Measurements from ENCODE around the gene CPN2.

The CPN2 gene

DNA sequence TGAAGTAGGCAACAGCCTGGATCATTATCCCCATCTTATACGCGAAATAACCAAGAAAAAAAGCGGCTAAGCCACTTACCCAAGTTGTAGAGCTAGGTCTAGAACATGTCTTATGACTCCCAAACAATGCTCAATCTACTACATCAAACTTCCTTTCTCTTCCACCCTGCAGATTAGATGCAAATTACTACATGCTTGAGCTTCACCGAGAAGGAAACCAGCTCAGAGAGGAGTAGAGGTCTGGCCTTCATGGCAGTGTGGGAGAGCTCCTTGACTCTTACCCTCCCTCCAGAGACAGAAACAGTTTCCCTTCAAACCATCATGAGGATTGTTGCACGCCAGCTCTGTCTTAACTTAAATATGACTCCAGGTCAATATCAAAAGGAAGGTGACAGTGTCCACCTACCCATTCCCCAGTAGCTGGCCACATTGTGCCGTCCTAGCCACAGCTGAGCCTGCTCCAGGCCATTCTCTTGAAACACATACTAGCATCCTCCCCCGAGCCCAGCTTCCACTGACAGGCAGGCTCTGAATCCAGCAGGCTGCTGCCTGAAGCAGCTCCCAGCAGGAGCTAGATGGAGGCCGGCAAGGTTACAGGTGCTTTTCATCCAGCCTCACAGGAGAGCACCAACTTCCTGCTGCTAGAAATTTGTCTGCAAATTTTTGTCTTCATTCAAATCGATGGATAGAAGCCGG is 56.8 kb downstream of the CPN2 start:
- H2AFZ ChIP-seq (ENCODE audit: low read depth, low read length) = peak overlapping the region; percentile 37
- H3K4me2 ChIP-seq (ENCODE audit: low read length, poor library complexity, severe bottlenecking) = no peak overlapping the region
- no peak overlapping the region for H3K23ac ChIP-seq (ENCODE audit: low read length in 2 of 2)
- peaks cover 10% of the 10 kb centered on the region for H3K9me3 ChIP-seq (ENCODE audit: control insufficient read depth, low read length)
- H4K91ac ChIP-seq (ENCODE audit: low read length) = no peak overlapping the region
- H2BK5ac ChIP-seq (ENCODE audit: low read depth, low read length, poor library complexity, severe bottlenecking) = no peak overlapping the region
- no peak overlapping the region for H3K27ac ChIP-seq (ENCODE audit: low read length, poor library complexity, severe bottlenecking)
- no peak overlapping the region for H3K4me3 ChIP-seq (ENCODE audit: insufficient read depth in 1 of 2, low read depth in 1 of 2, low read length in 2 of 2)
- H2AK5ac ChIP-seq (ENCODE audit: low read length, severe bottlenecking) = peak overlapping the region; percentile 64
- H3K9ac ChIP-seq (ENCODE audit: low read length) = no peak overlapping the region
- H3K18ac ChIP-seq (ENCODE audit: low read depth in 1 of 2, low read length in 2 of 2) = peak overlapping the region in 1 of 2 experiments; percentile 38
- peak overlapping the region; percentile 28 to 95 for H2BK12ac ChIP-seq (ENCODE audit: low read length in 2 of 2)
- H3K27me3 ChIP-seq (ENCODE audit: control insufficient read depth in 1 of 2, insufficient read depth in 1 of 2, low read length in 2 of 2) = peaks cover 0 to 19% of the 10 kb centered on the region in 2 experiments
- H3K4ac ChIP-seq (ENCODE audit: low read depth in 1 of 2, low read length in 2 of 2) = peak overlapping the region; percentile 21 to 46
- H3K36me3 ChIP-seq (ENCODE audit: control insufficient read depth in 1 of 2, insufficient read depth in 2 of 2, low read depth in 1 of 2, low read length in 2 of 2) = no peaks in the 10 kb centered on the region
- H3K4me1 ChIP-seq (ENCODE audit: control insufficient read depth, insufficient read depth, low read depth, low read length) = peaks cover 19% of the 10 kb centered on the region
- H3K14ac ChIP-seq (ENCODE audit: low read length in 2 of 2) = no peak overlapping the region
- no peak overlapping the region for H2BK15ac ChIP-seq (ENCODE audit: low read depth, poor library complexity, severe bottlenecking)
- WGBS = 79% methylated on average over 10 of the region's 10 CpGs
- no peak for DNase-seq
- no peak overlapping the region for H4K8ac ChIP-seq (ENCODE audit: low read length)
- H2BK120ac ChIP-seq (ENCODE audit: low read depth, low read length) = no peak overlapping the region
- H3K79me1 ChIP-seq (replicated peaks; ENCODE audit: low read length, poor library complexity, severe bottlenecking) = no peaks in the 10 kb centered on the region

DNA sequence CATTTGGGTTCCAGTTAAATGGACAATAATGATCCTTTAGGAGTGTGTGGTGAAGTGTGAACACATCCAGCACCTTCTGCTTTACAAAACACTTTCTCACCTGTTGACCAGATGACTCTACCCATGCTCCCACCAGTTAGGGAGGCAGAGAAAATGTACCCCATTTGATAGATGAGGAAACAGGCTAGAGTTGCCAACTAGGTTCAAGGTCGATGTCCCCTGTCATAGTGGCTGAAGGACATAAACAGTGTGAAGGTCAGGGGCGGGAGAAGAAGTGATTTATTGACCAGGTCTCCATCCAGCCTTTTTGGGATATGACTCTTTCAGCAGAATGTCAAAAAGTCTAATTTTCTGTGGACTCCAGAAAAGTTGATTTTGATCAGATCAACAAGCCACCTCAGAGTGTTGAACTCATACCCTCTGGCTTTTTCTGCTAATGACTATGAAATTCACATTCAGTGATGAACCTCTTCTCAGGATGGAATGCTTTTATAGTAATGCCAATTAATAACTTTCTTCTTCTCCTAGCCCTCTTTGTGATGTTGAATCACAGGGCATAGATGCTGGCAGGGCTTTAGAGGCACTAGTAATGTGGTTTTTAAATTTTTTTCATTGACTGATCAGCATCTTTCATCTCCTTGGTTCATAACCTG is 57.5 kb downstream of the CPN2 start:
- Histone ChIP-seq H3K4me1 (ENCODE audit: control insufficient read depth, insufficient read depth, low read depth, low read length) (peaks cover 16% of the 10 kb centered on the region), H3K27me3 (ENCODE audit: control insufficient read depth in 1 of 2, insufficient read depth in 1 of 2, low read length in 2 of 2) (peaks cover 0 to 19% of the 10 kb centered on the region in 2 experiments), H4K91ac (ENCODE audit: low read length) (no peak overlapping the region), H2BK15ac (ENCODE audit: low read depth, poor library complexity, severe bottlenecking) (no peak overlapping the region), H2BK12ac (ENCODE audit: low read length in 2 of 2) (no peak overlapping the region), H3K4me3 (ENCODE audit: insufficient read depth in 1 of 2, low read depth in 1 of 2, low read length in 2 of 2) (no peak overlapping the region), H2AFZ (ENCODE audit: low read depth, low read length) (no peak overlapping the region), H2AK5ac (ENCODE audit: low read length, severe bottlenecking) (no peak overlapping the region), H3K9ac (ENCODE audit: low read length) (no peak overlapping the region), H3K4ac (ENCODE audit: low read depth in 1 of 2, low read length in 2 of 2) (no peak overlapping the region), H3K36me3 (ENCODE audit: control insufficient read depth in 1 of 2, insufficient read depth in 2 of 2, low read depth in 1 of 2, low read length in 2 of 2) (no peaks in the 10 kb centered on the region), H3K23ac (ENCODE audit: low read length in 2 of 2) (no peak overlapping the region), H4K8ac (ENCODE audit: low read length) (no peak overlapping the region), H3K18ac (ENCODE audit: low read depth in 1 of 2, low read length in 2 of 2) (peak overlapping the region in 1 of 2 experiments; percentile 48), H3K14ac (ENCODE audit: low read length in 2 of 2) (no peak overlapping the region), H2BK120ac (ENCODE audit: low read depth, low read length) (no peak overlapping the region), H3K4me2 (ENCODE audit: low read length, poor library complexity, severe bottlenecking) (no peak overlapping the region), H3K9me3 (ENCODE audit: control insufficient read depth, low read length) (peaks cover 10% of the 10 kb centered on the region), H2BK5ac (ENCODE audit: low read depth, low read length, poor library complexity, severe bottlenecking) (no peak overlapping the region), H3K27ac (ENCODE audit: low read length, poor library complexity, severe bottlenecking) (no peak overlapping the region), H3K79me1 (replicated peaks; ENCODE audit: low read length, poor library complexity, severe bottlenecking) (no peaks in the 10 kb centered on the region)
- DNase-seq = no peak
- 83% methylated on average over 2 of the region's 2 CpGs for WGBS

DNA sequence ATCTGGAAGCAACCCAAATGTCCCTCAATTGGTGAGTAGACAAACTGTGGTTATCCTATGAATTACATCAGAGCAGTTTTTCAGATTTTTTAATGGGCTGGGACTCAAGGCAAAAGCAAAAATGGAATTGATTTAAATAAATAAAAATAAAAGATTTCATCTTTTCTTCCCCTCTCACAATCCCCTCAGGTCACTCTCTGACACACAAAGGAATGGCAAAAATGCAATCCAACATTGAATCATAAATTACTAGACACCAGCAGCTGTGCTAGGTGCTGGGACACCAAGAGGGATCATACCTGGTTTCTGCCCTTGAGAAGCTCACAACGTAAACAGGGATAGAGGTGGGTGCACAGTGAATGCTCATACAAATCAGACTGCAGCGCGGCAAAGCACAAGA is 58.8 kb downstream of the CPN2 start:
- H2AK5ac ChIP-seq (ENCODE audit: low read length, severe bottlenecking) = no peak overlapping the region
- no peaks in the 10 kb centered on the region for H3K36me3 ChIP-seq (ENCODE audit: control insufficient read depth in 1 of 2, insufficient read depth in 2 of 2, low read depth in 1 of 2, low read length in 2 of 2)
- no peak overlapping the region for H2BK5ac ChIP-seq (ENCODE audit: low read depth, low read length, poor library complexity, severe bottlenecking)
- no peak overlapping the region for H2BK120ac ChIP-seq (ENCODE audit: low read depth, low read length)
- H4K91ac ChIP-seq (ENCODE audit: low read length) = no peak overlapping the region
- H3K27me3 ChIP-seq (ENCODE audit: control insufficient read depth in 1 of 2, insufficient read depth in 1 of 2, low read length in 2 of 2) = peaks cover 7 to 26% of the 10 kb centered on the region in 2 experiments
- no peak overlapping the region for H3K4ac ChIP-seq (ENCODE audit: low read depth in 1 of 2, low read length in 2 of 2)
- DNase-seq = no peak
- H3K9ac ChIP-seq (ENCODE audit: low read length) = no peak overlapping the region
- no peak overlapping the region for H3K4me3 ChIP-seq (ENCODE audit: insufficient read depth in 1 of 2, low read depth in 1 of 2, low read length in 2 of 2)
- no peak overlapping the region for H2BK12ac ChIP-seq (ENCODE audit: low read length in 2 of 2)
- H3K4me1 ChIP-seq (ENCODE audit: control insufficient read depth, insufficient read depth, low read depth, low read length) = peaks cover 13% of the 10 kb centered on the region
- no peaks in the 10 kb centered on the region for H3K79me1 ChIP-seq (replicated peaks; ENCODE audit: low read length, poor library complexity, severe bottlenecking)
- no peak overlapping the region for H3K4me2 ChIP-seq (ENCODE audit: low read length, poor library complexity, severe bottlenecking)
- H3K9me3 ChIP-seq (ENCODE audit: control insufficient read depth, low read length) = peaks cover 10% of the 10 kb centered on the region
- no peak overlapping the region for H4K8ac ChIP-seq (ENCODE audit: low read length)
- no peak overlapping the region for H2BK15ac ChIP-seq (ENCODE audit: low read depth, poor library complexity, severe bottlenecking)
- H3K18ac ChIP-seq (ENCODE audit: low read depth in 1 of 2, low read length in 2 of 2) = no peak overlapping the region
- H3K23ac ChIP-seq (ENCODE audit: low read length in 2 of 2) = no peak overlapping the region
- H3K14ac ChIP-seq (ENCODE audit: low read length in 2 of 2) = no peak overlapping the region
- H3K27ac ChIP-seq (ENCODE audit: low read length, poor library complexity, severe bottlenecking) = no peak overlapping the region
- H2AFZ ChIP-seq (ENCODE audit: low read depth, low read length) = no peak overlapping the region
- 98% methylated on average over 3 of the region's 3 CpGs for WGBS

Measured in mesenchymal stem cell (in vitro differentiated cells and primary cell).